Limb (tissue), 2 donors: ENCODE results near the gene TMOD1.

Source experiments
- DNase-seq, 2 donors: peaks; one replicate each; pipeline ENCODE4 v3.0.0-alpha.2; 2016; ENCODE audit errors: extremely low spot score in 2 of 2

TMOD1 gene

GRCh38 chr9:97517331-97518089 lies 16.0 kb downstream of the TMOD1 start:
- no peak for DNase-seq

- DNase-seq: peak in 1 of 2 donors; percentile 5
Measured at GRCh38 chr9:97518166-97518908, 16.9 kb downstream of the TMOD1 start.

- peak; percentile 27 to 43 for DNase-seq
Measured at GRCh38 chr9:97518909-97519307, 17.4 kb downstream of the TMOD1 start.

- DNase-seq: no peak
Measured at GRCh38 chr9:97519441-97519970, 18.0 kb downstream of the TMOD1 start.

- DNase-seq: no peak
Measured at GRCh38 chr9:97521576-97522333, 20.3 kb downstream of the TMOD1 start.

GRCh38 chr9:97524424-97524823 lies 23.0 kb downstream of the TMOD1 start:
- no peak for DNase-seq

- no peak for DNase-seq
Measured at GRCh38 chr9:97525451-97525850, 24.0 kb downstream of the TMOD1 start.

- no peak for DNase-seq
Measured at GRCh38 chr9:97526895-97527575, 25.6 kb downstream of the TMOD1 start.

GRCh38 chr9:97527626-97528528 lies 26.4 kb downstream of the TMOD1 start:
- no peak for DNase-seq

GRCh38 chr9:97528529-97529230 lies 27.2 kb downstream of the TMOD1 start:
- DNase-seq: no peak

GRCh38 chr9:97529363-97530076 lies 28.1 kb downstream of the TMOD1 start:
- no peak for DNase-seq

GRCh38 chr9:97531888-97532376 lies 30.5 kb downstream of the TMOD1 start:
- DNase-seq: no peak

GRCh38 chr9:97534185-97534584 lies 32.7 kb downstream of the TMOD1 start:
- DNase-seq: no peak

GRCh38 chr9:97534961-97535594 lies 33.6 kb downstream of the TMOD1 start:
- DNase-seq: no peak

GRCh38 chr9:97535771-97536170 lies 34.3 kb downstream of the TMOD1 start:
- DNase-seq: no peak

- DNase-seq: no peak
Measured at GRCh38 chr9:97536480-97536879, 35.0 kb downstream of the TMOD1 start.

GRCh38 chr9:97543561-97543960 lies 42.1 kb downstream of the TMOD1 start:
- no peak for DNase-seq

- DNase-seq: no peak
Measured at GRCh38 chr9:97545486-97545885, 44.0 kb downstream of the TMOD1 start.
